HUES48 (cell line): ENCODE data around the gene CACNG4.

Experiments used
- H3K27ac ChIP-seq: one replicate; pipeline ENCODE4 v1.7.0; 2013; ENCODE audit warnings: low read depth, low read length, inconsistent platforms
- H3K27me3 ChIP-seq: 2 replicates; pipeline ENCODE4 v1.6.1; 2013; ENCODE audit warnings: mild to moderate bottlenecking, low read length; ENCODE audit not compliant: control insufficient read depth, insufficient read depth
- H3K36me3 ChIP-seq: 2 replicates; pipeline ENCODE4 v1.6.1; 2013; ENCODE audit warnings: low read length; ENCODE audit not compliant: control insufficient read depth, insufficient read depth
- H3K4me1 ChIP-seq: 2 replicates; pipeline ENCODE4 v1.6.1; 2013; ENCODE audit warnings: mild to moderate bottlenecking, low read length; ENCODE audit not compliant: control insufficient read depth, insufficient read depth
- H3K4me3 ChIP-seq: 2 replicates; pipeline ENCODE4 v1.5.1; 2013; ENCODE audit warnings: mild to moderate bottlenecking, low read depth, low read length
- H3K9ac ChIP-seq: 2 replicates; pipeline ENCODE4 v1.6.1; 2013; ENCODE audit warnings: mild to moderate bottlenecking, low read depth, low read length, moderate library complexity
- H3K9me3 ChIP-seq: 2 replicates; pipeline ENCODE4 v1.6.1; 2013; ENCODE audit warnings: low read length; ENCODE audit not compliant: control insufficient read depth, insufficient read depth

The CACNG4 gene

DNA sequence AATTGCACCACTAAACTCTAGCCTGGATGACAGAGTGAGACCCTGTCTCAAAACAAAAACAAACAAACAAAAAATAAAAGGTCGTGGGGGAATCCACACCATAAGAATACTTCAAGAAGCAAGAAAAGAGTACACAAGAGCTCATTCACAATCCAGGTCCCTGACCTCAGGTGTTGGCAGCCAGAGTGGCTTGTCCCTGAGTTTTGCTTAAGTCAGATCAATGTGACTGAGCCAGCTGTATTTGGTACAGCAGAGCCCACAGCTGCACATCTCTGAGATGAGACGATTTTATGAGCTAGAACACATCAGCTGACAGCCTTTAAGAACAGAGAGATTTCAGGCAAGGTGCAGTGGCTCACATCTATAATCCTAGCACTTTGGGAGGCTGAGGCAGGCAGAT is 102.2 kb downstream of the CACNG4 start:
- no peaks in the 10 kb centered on the region for H3K27me3 ChIP-seq

DNA sequence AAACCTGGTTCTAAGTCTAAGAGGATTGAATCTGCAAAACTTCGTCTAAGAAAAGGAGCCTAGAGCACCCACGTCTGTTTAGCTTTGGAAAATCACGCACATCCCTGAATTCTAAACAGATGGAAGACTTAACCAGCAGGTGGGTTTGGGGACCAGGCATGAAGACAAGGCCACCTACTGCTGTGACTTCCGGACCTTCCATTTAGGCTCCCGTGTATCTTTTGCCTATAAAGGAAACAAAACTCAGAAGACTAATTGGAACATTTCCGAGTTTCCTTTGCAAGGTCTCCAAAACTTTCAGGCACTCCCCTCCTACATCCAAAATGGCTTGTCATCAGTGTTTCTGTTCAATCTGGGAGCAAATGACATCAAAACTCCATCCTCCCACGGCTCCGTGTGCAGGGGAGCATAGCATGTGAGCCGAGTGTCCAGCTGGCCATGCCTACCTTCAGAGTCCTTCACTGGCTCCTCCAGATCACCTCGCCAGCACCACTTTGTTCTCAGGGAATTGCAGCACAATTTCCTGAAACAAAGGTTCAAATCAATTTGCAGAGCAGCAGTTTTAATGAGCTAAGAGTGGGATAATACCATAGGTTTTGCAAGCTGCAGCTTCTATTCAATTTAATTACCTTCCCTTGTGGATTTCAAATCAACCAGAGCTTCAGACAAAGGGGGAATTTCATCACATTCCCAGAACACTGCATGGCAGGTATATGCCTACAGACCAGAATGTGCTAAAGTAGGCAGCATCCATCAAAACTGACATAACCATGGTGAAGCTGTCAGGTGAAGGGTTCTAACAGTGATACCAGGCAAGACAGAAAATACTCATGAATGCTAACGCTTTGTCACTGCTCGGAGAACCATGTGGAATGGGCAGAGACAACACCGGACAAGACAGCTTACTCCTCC is 103.3 kb downstream of the CACNG4 start:
- no peaks in the 10 kb centered on the region for H3K4me1 ChIP-seq
- no peaks in the 10 kb centered on the region for H3K9me3 ChIP-seq
- no peak overlapping the region for H3K4me3 ChIP-seq
- H3K36me3 ChIP-seq = no peaks in the 10 kb centered on the region
- H3K27ac ChIP-seq = no peak overlapping the region
- H3K9ac ChIP-seq = no peak overlapping the region
- H3K27me3 ChIP-seq = no peaks in the 10 kb centered on the region

More for the DNA sequence above, 102.2 kb downstream of the CACNG4 start:
- Histone ChIP-seq H3K9ac (no peak overlapping the region), H3K27ac (no peak overlapping the region), H3K9me3 (no peaks in the 10 kb centered on the region), H3K4me1 (no peaks in the 10 kb centered on the region), H3K4me3 (no peak overlapping the region), H3K36me3 (no peaks in the 10 kb centered on the region)

DNA sequence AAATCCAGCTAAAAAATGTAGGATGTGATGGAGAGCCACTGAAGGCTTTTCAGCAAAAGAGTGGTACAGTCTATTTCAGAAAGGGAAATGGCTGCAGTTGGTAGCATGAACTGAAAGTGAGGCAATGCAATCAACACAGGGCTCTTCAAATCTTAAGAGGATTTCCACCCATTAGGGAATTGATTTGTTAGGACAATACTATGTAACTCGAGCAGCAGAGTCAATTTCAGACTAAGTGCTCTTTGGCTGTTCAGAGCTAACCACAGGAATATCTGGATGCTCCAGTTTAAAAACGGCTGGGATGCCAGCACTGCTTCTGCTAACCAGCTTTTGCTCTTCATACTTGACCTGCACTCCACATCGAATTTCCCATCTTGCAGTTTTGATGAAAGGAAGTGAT is 104.5 kb downstream of the CACNG4 start:
- no peak overlapping the region for H3K27ac ChIP-seq
- no peaks in the 10 kb centered on the region for H3K27me3 ChIP-seq
- no peaks in the 10 kb centered on the region for H3K36me3 ChIP-seq
- no peaks in the 10 kb centered on the region for H3K4me1 ChIP-seq
- no peaks in the 10 kb centered on the region for H3K9me3 ChIP-seq
- no peak overlapping the region for H3K9ac ChIP-seq
- no peak overlapping the region for H3K4me3 ChIP-seq

DNA sequence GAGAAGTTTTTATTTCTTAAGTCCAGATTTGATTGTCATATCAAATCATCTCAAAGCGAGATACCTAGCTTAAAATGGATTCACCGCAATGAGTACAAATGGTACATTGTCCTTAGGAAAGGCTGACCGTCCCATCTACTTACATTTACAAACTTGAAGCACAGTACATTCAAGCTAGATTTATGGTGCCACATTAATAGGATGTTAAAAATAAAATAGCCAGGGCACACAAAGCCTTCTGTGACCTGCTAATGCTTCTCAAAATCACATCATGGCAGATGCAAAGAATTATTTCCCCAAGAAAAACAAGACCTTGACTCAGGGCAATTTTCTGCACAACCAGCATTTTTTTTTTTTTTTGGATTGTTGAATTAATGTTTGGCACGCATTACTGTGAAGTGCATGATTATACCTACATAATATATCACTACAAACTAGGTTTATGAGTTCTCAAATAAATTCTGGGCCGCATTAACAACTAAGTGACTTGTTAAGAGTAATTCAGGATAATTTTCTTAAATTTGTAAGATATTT is 105.2 kb downstream of the CACNG4 start:
- Histone ChIP-seq H3K9ac (no peak overlapping the region), H3K4me3 (no peak overlapping the region), H3K27ac (no peak overlapping the region), H3K4me1 (no peaks in the 10 kb centered on the region), H3K27me3 (no peaks in the 10 kb centered on the region), H3K9me3 (no peaks in the 10 kb centered on the region), H3K36me3 (no peaks in the 10 kb centered on the region)

DNA sequence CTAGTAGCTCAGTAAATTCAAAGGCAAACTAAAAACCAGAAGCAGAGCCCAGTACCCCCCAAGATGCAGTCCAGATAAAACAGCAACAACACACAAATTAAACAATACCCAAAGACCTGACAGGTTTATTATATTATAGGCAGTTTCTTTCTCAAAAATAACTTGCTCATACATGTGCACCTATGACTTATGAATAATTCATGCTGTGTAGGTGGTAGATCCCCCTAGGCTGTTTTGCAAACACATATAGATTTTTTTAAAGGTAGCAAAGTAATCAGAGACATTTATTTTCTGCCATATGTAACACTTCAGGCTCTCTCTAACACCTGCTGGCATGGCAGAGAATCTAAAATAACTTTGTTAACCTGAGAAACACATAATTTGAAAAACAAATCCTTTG is 107.1 kb downstream of the CACNG4 start:
- Histone ChIP-seq H3K4me3 (no peak overlapping the region), H3K27me3 (no peaks in the 10 kb centered on the region), H3K27ac (no peak overlapping the region), H3K36me3 (no peaks in the 10 kb centered on the region), H3K9me3 (no peaks in the 10 kb centered on the region), H3K9ac (no peak overlapping the region), H3K4me1 (no peaks in the 10 kb centered on the region)

DNA sequence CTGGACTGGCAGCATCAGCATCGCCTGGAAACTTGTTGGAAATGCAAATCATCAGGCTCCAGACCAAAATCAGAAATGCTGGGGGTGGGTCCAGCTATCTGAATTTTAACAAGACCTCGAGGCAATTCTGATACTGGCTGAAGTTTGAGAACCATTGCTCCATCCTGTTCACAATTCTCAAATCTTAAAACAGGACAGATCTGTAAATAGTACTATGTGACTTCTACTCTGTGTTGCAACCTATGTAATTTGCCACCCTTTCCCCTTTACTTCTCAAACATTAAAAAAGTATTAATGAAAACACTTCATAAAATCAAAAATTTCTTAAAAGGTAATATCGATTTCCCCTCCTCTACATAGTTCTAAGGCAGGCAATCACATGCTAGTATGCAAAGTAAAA is 108.4 kb downstream of the CACNG4 start:
- Histone ChIP-seq H3K27ac (no peak overlapping the region), H3K4me3 (no peak overlapping the region), H3K27me3 (no peaks in the 10 kb centered on the region), H3K4me1 (no peaks in the 10 kb centered on the region), H3K9me3 (no peaks in the 10 kb centered on the region), H3K36me3 (no peaks in the 10 kb centered on the region), H3K9ac (no peak overlapping the region)

DNA sequence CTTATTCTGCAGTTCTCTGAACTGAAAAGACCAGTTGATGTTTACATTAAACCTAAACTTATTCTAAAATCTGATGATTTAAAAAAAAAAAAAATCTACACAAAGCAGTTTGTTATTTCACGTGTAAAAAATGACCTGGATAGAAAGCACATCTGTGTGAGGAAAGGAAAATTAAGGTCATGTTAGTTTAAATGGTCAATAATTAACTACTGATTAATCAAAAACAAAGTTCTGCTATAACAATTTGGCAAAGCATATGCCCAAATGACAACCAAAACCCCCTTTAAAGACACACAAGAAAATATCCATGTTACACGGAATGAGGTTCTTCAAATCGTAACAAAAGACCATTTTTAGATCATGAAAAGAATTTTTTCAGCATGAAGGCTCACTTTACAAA is 110.3 kb downstream of the CACNG4 start:
- H3K27ac ChIP-seq = no peak overlapping the region

DNA sequence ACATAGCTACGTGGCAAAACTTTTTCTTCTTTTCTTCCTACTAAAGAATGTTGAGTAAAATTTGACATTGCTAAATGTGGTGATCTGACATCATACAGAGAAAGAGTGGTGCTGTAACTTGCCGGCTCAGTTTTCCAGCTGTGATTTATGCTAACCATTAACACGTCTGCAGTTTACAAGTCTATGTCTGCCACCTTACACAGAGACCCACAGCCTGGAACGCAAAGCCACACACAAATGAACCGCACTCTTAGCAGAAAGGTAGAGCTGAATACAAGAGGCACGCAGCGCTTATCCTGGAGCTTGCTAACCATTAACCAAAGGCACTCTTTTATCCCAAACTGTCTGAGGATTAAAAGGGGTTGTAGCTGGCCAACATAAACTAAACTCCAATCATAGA is 111.8 kb downstream of the CACNG4 start:
- Histone ChIP-seq H3K4me3 (no peak overlapping the region), H3K9ac (no peak overlapping the region), H3K36me3 (no peaks in the 10 kb centered on the region; the same call in 1 of the 2 replicates), H3K4me1 (no peaks in the 10 kb centered on the region), H3K27me3 (no peaks in the 10 kb centered on the region), H3K27ac (no peak overlapping the region), H3K9me3 (no peaks in the 10 kb centered on the region)

More for the DNA sequence above, 110.3 kb downstream of the CACNG4 start:
- Histone ChIP-seq H3K4me1 (no peaks in the 10 kb centered on the region), H3K4me3 (no peak overlapping the region), H3K9ac (no peak overlapping the region), H3K27me3 (no peaks in the 10 kb centered on the region), H3K9me3 (no peaks in the 10 kb centered on the region), H3K36me3 (no peaks in the 10 kb centered on the region; the same call in 1 of the 2 replicates)

DNA sequence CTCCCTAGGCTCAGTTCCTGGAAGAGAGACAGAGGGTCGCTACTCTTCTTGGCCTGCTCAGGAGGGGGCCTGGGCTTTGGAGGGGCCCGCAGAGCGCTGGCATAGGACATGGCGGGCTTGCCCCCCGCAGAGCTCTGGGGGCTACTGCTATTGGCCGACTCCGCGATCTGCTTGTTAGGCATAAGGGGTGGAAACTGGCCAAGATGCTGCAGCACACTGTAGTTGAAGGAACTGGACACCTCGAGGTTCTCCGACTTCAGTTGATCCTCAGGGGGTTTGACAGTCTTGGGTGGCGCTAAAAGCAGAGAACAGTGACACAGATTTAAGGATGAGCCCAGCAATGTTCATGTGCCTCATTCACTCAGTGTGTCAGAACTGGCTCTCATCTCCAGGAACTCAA is 113.8 kb downstream of the CACNG4 start:
- Histone ChIP-seq H3K4me3 (no peak overlapping the region), H3K27me3 (no peaks in the 10 kb centered on the region), H3K36me3 (no peaks in the 10 kb centered on the region; the same call in 1 of the 2 replicates), H3K27ac (no peak overlapping the region), H3K9me3 (no peaks in the 10 kb centered on the region), H3K9ac (no peak overlapping the region), H3K4me1 (no peaks in the 10 kb centered on the region)

DNA sequence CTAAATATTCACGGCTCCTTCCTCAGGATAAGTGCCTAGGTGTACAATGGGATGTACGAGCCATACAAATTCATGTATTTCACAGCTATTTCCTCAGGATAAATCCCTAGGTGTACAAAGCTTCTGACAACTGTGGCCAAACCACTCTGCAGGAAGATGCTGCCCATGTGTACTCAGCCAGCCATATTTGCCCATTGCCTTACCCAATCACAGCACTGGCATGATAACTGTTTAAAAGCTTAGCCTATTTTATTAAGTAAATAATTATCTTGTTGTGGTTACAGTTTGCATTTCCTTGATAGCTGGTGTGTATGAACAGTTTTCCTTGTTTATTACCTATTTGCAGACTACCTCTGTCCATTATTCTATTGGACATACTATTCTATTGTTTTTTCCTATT is 115.0 kb downstream of the CACNG4 start:
- Histone ChIP-seq H3K9ac (no peak overlapping the region), H3K27me3 (no peaks in the 10 kb centered on the region), H3K27ac (no peak overlapping the region), H3K4me3 (no peak overlapping the region), H3K36me3 (no peaks in the 10 kb centered on the region; the same call in 1 of the 2 replicates), H3K9me3 (no peaks in the 10 kb centered on the region), H3K4me1 (no peaks in the 10 kb centered on the region)

DNA sequence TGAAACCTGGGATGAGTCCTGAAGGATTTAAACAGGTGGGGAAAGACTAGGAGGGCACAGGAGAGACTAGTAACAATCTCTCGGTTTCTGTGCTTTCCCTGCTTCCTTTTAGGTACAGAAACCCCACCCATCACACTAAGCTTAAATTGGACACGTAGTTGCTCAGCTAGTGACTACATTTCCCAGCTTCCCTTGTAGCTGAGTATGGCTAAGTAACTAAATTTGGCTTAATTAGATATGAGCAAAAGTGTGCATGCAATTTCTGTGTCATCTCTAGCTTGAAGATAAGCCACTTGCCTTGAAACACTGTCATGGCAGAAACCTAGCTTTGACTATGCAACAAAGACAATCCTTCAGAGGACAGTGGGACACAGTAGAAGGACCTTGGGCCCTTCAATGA is 116.3 kb downstream of the CACNG4 start:
- no peaks in the 10 kb centered on the region; the same call in 1 of the 2 replicates for H3K36me3 ChIP-seq
- no peak overlapping the region for H3K4me3 ChIP-seq
- no peaks in the 10 kb centered on the region for H3K27me3 ChIP-seq
- H3K27ac ChIP-seq = no peak overlapping the region
- no peaks in the 10 kb centered on the region for H3K4me1 ChIP-seq
- no peak overlapping the region for H3K9ac ChIP-seq
- no peaks in the 10 kb centered on the region for H3K9me3 ChIP-seq
